Adrenal gland (tissue), 12 donors: Measurements from ENCODE around the gene TMEM89. TPM values are rescaled to one million over a fixed set of nuclear protein-coding genes. Genes with fewer than 3 reads are reported as not detected.

ENCODE experiments used
- DNase-seq, 7 donors: peaks; one replicate each; pipeline ENCODE4 v3.0.0-alpha.2; 2019 to 2020
- H3K27ac ChIP-seq, 5 donors: fragments of 200-600 bp; sonication (generic) in 4 of 5; 1 replicate in 3 of 5; 2 replicates in 2 of 5; pipeline versions ENCODE4 v1.5.1 to v1.8.0; 2016 to 2020; ENCODE audit warnings: mild to moderate bottlenecking in 1 of 5
- H3K27me3 ChIP-seq: fragments of 200-600 bp; 2 replicates; pipeline ENCODE4 v1.8.0; 2021
- H3K36me3 ChIP-seq, 2 donors: fragments of 200-600 bp; replicated peaks in 1 of 2; 1 replicate in 1 of 2; 2 replicates in 1 of 2; pipeline versions ENCODE4 v1.5.1 to v1.8.0; 2018 to 2022
- H3K4me1 ChIP-seq, 2 donors: fragments of 200-600 bp; replicated peaks in 1 of 2; 1 replicate in 1 of 2; 2 replicates in 1 of 2; pipeline versions ENCODE4 v1.5.1 to v1.8.0; 2018 to 2021
- H3K4me3 ChIP-seq, 4 donors: fragments of 200-600 bp; sonication (generic) in 3 of 4; one replicate each; pipeline ENCODE4 v1.5.1; 2016 to 2018
- H3K9me3 ChIP-seq, 3 donors: fragments of 200-600 bp; sonication (generic) in 1 of 3; replicated peaks in 1 of 3; 1 replicate in 2 of 3; 2 replicates in 1 of 3; pipeline versions ENCODE4 v1.5.1 to v1.8.0; 2016 to 2021
- POLR2A ChIP-seq, 2 donors: fragments of 450-650 bp; IDR thresholded peaks; one replicate each; pipeline ENCODE4 v1.6.1; 2017; ENCODE audit warnings: antibody characterized with exemption in 2 of 2, mild to moderate bottlenecking in 2 of 2, moderate library complexity in 1 of 2
- WGBS, 4 donors: extraction: QIAGEN DNeasy Blood & Tissue Kit in 2 of 4; methylation state at CpG; one replicate each; pipeline versions ENCODE4 v1.1.5 to v1.1.7; 2013 to 2017; 5-methylcytosine and 5-hydroxymethylcytosine counted together
- intact Hi-C, 2 donors: fragments of 100-400 bp; cut with DNase I; formaldehyde crosslinking; loops; one replicate each; pipeline versions ENCODE4 v1.14.1 to v1.15.0; 2022 to 2023
- polyA plus RNA-seq, 3 donors: library from polyadenylated mRNA; stranded (reverse); fragments of 200-250 nt in 2 of 3; fragments of 350-450 nt in 1 of 3; fragmentation: Illumina TruSeq in 1 of 3; extraction: RNeasy Lipid Tissue Mini Kit (QIAGEN cat#74804) in 1 of 3; gene quantifications; one replicate each; pipeline ENCODE4 v1.2.3, GENCODE V29; 2013 to 2014
- total RNA-seq, 9 donors: library from RNA; depleted of rRNA in 4 of 9; stranded (reverse); fragments of >200 nt in 4 of 9; fragments of 120-200 nt in 1 of 9; fragmentation: NEBNext Ultra II Directional in 1 of 9; extraction: Animal tissue kit (Norgen Biotek cat#: 25700) in 1 of 9; gene quantifications; one replicate each; pipeline versions ENCODE4 v1.1.0 to v1.2.4, GENCODE V29; 2013 to 2023
- TF ChIP-seq, protein P1 (sequence below), 6 experiments: fragments of 450-650 bp in 4 of 6; fragments of 200-600 bp in 2 of 6; sonication (generic) in 1 of 6; IDR thresholded peaks; 1 replicate in 5 of 6; 2 replicates in 1 of 6; pipeline versions ENCODE4 v1.5.1 to v1.8.0; 2016 to 2021; ENCODE audit warnings: antibody characterized with exemption in 6 of 6, mild to moderate bottlenecking in 2 of 6, moderate library complexity in 1 of 6
- donor health status: healthy with polysubstance abuse.
- donor health status: Bipolar disorder and iron deficiency.
- donor health status: DM: yes; HTN: yes; CAD: no.
- donor health status: DM: no; HTN: no; CAD: no.
- donor health status: DM: no; HTN: no; CAD: no.
- donor health status: DM: yes; HTN: yes; CAD: no.

Gene TMEM89
- total and polyA plus RNA-seq, 12 donors = not detected

DNA sequence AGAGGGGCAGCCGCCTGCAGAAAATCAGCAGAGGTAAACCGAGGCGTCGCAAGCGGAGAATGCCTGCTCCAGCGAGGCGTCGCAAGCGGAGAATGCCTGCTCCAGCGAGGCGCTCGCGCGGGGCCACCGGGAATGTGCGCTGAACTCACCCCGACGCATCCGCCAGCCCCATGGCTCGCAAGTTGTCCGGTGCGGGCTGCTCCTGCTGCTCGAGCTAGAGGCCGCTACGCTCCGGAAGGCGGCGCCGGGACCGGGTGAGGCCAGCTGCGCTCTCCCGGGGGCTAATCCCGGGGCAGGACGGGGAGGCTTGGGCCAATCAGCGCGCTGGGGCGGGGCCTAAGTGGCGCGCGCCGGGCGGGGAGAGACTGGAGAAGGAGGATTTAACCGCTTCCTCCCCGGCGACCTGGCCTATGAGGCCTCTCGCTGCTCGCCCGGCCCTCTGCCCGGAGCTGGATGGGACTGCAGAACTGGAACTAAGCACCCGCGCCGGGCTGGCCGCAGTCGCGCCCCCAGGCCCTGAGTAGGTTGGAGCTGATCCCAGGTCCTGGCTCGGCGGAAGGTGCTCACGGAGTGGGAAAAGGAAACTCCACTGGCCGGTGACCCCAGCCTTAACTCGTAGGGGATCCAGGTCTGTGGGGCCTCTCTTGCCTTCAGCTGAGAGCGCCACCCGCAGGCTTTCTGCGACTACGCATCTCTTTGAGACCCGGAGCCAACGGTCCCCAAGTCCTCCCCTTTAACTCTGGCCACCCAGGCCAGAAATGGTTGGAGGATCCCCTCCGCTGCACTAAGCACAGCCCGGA is 13.9 kb upstream of the TMEM89 start, which contains the start of gene SLC26A6:
Gene SLC26A6 (minus strand): TSS at position 240 of the 800 bp plus-strand sequence. CDS start 68 bp downstream, at position 172.
- Histone ChIP-seq H3K36me3 (peaks cover 0 to 15% of the 10 kb centered on the region in 2 donors), H3K27me3 (no peaks in the 10 kb centered on the region), H3K27ac (peak within 1 kb of the TSS in 4 of 5 donors; percentile 65 to 88 (median 78)), H3K9me3 (no peaks in the 10 kb centered on the region), H3K4me3 (peak within 1 kb of the TSS; percentile 71 to 90 (median 80)), H3K4me1 (peaks cover 13 to 24% of the 10 kb centered on the region in 2 donors)
- peak; percentile 95 to 98 (median 97) for DNase-seq
- 0 to 1% (median 0%) methylated on average over 10 to 68 of the region's 68 CpGs for WGBS, 4 donors
- intact Hi-C loops = no loop called here
- TF ChIP-seq, protein P1, sequence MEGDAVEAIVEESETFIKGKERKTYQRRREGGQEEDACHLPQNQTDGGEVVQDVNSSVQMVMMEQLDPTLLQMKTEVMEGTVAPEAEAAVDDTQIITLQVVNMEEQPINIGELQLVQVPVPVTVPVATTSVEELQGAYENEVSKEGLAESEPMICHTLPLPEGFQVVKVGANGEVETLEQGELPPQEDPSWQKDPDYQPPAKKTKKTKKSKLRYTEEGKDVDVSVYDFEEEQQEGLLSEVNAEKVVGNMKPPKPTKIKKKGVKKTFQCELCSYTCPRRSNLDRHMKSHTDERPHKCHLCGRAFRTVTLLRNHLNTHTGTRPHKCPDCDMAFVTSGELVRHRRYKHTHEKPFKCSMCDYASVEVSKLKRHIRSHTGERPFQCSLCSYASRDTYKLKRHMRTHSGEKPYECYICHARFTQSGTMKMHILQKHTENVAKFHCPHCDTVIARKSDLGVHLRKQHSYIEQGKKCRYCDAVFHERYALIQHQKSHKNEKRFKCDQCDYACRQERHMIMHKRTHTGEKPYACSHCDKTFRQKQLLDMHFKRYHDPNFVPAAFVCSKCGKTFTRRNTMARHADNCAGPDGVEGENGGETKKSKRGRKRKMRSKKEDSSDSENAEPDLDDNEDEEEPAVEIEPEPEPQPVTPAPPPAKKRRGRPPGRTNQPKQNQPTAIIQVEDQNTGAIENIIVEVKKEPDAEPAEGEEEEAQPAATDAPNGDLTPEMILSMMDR (IDR thresholded peaks at IDR 0.05) = peak; percentile 12 to 61 (median 48)
- TF ChIP-seq POLR2A (IDR thresholded peaks at IDR 0.05) = peak; percentile 47 to 83

DNA sequence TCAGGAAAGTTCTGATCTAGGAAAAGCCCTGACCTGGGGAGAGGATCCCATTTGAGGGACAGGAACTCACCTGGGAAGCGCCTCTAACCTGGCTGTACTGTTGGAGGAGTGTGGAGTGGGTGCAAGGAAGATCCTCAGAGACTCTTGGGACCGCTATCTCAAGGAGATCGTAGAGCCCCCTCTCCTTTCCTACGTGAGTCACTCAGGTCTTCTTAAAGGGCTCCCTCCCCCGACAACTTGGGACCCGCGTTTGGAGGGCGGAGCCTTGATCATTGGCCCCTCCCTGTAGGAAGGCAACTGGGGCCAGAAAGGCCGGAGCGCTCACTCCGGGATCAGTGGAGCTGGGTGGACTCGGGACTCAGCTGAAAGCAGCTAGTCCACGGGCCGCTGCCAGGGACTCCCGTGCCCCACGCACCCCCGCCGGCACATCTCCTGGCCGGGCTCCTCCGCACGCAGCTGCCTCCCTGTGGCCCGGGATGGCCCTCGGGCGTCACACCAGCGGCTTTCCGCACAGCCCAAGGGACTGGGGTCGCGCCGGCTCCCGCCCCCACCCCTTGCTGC is 13.2 kb upstream of the TMEM89 start:
- intact Hi-C loops = no loop called here
- WGBS, 4 donors = 3 to 28% (median 7%) methylated on average over 4 to 30 of the region's 30 CpGs
- Histone ChIP-seq H3K9me3 (no peaks in the 10 kb centered on the region), H3K27me3 (no peaks in the 10 kb centered on the region), H3K4me3 (peak overlapping the region; percentile 71 to 90 (median 80)), H3K4me1 (peaks cover 13 to 24% of the 10 kb centered on the region in 2 donors), H3K36me3 (peaks cover 0 to 17% of the 10 kb centered on the region in 2 donors), H3K27ac (peak overlapping the region in 4 of 5 donors; percentile 65 to 88 (median 78))
- TF ChIP-seq, protein P1 (IDR thresholded peaks at IDR 0.05) = no peak
- no peak for TF ChIP-seq POLR2A (IDR thresholded peaks at IDR 0.05)
- peak; percentile 44 to 73 (median 60) for DNase-seq

GRCh38 chr3:48633743-48634142 is 12.2 kb upstream of the TMEM89 start:
- H3K9me3 ChIP-seq = no peaks in the 10 kb centered on the region
- 91% methylated on average over 2 of the region's 2 CpGs; no CpG with 5 or more reads in 2 of the 4 donors for WGBS, 4 donors
- TF ChIP-seq, protein P1 (IDR thresholded peaks at IDR 0.05) = no peak
- TF ChIP-seq POLR2A (IDR thresholded peaks at IDR 0.05) = no peak
- DNase-seq = no peak
- peaks cover 0 to 21% of the 10 kb centered on the region in 2 donors for H3K36me3 ChIP-seq
- H3K4me1 ChIP-seq = peaks cover 13 to 24% of the 10 kb centered on the region in 2 donors
- intact Hi-C loops = no loop called here
- no peak overlapping the region for H3K4me3 ChIP-seq
- H3K27ac ChIP-seq = no peak overlapping the region
- no peaks in the 10 kb centered on the region for H3K27me3 ChIP-seq

DNA sequence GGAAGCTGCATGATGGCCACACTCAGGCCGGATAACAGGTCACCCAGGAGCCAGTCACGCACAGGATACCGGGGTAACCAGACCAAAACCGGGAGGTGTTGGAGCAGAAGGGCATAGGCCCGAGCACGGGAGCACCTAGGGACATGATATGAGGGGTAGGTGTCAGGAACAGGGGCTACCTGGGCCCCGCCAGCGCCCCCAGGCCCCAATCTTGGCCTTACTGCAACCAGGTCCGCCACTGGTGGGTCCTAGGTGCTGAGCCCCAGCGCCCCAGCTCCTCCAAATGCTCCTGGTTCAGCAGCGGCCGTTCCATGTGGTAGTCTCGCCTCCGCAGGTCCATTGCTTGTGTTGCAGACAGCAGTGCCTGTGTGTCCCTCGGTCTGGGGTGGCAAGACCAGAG is 11.7 kb upstream of the TMEM89 start:
- Histone ChIP-seq H3K36me3 (peaks cover 0 to 21% of the 10 kb centered on the region in 2 donors), H3K4me1 (peaks cover 13 to 24% of the 10 kb centered on the region in 2 donors), H3K27ac (no peak overlapping the region), H3K4me3 (no peak overlapping the region), H3K9me3 (no peaks in the 10 kb centered on the region), H3K27me3 (no peaks in the 10 kb centered on the region)
- no peak for TF ChIP-seq POLR2A (IDR thresholded peaks at IDR 0.05)
- TF ChIP-seq, protein P1 (IDR thresholded peaks at IDR 0.05) = no peak
- no peak for DNase-seq
- intact Hi-C loops = no loop called here
- 95 to 96% (median 95%) methylated on average over 8 to 15 of the region's 15 CpGs for WGBS, 4 donors
